IPS-18c (cell line): Measurements from ENCODE around the gene UBE2H.

Source experiments
- H3K4me3 ChIP-seq: 2 replicates; pipeline ENCODE4 v1.7.0; 2013; ENCODE audit warnings: low read depth, mild to moderate bottlenecking, low read length, moderate library complexity; ENCODE audit not compliant: insufficient read depth
- H3K9me3 ChIP-seq: one replicate; pipeline ENCODE4 v1.6.1; 2013; ENCODE audit warnings: mild to moderate bottlenecking, low read length, moderate library complexity; ENCODE audit not compliant: control insufficient read depth, insufficient read depth

The UBE2H gene

GRCh38 chr7:129952086-129952652, 591 bp downstream of the UBE2H start:
- H3K9me3 ChIP-seq = no peaks in the 10 kb centered on the region
- peak overlapping the region; percentile 75 for H3K4me3 ChIP-seq

GRCh38 chr7:129951226-129952085, 1.3 kb downstream of the UBE2H start:
- H3K9me3 ChIP-seq = no peaks in the 10 kb centered on the region
- peak overlapping the region; percentile 75 for H3K4me3 ChIP-seq

DNA sequence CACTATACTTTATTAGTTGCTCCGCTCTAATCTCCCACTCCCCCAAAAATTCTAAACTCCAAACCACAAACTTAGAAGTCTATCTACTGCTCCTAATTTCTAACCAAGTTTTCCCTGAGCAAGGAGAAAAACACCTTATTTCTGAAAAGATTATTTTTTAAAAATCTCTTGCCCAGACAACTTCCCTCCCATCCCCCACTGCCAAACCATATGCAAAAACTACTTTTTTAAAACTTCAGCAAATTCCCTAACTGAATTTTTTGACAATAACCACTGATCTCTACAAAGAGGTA, 1.9 kb downstream of the UBE2H start:
- H3K4me3 ChIP-seq = peak overlapping the region; percentile 75

GRCh38 chr7:129950191-129950932, 2.4 kb downstream of the UBE2H start:
- peak overlapping the region; percentile 75 for H3K4me3 ChIP-seq

More for the DNA sequence above, 1.9 kb downstream of the UBE2H start:
- no peaks in the 10 kb centered on the region for H3K9me3 ChIP-seq

DNA sequence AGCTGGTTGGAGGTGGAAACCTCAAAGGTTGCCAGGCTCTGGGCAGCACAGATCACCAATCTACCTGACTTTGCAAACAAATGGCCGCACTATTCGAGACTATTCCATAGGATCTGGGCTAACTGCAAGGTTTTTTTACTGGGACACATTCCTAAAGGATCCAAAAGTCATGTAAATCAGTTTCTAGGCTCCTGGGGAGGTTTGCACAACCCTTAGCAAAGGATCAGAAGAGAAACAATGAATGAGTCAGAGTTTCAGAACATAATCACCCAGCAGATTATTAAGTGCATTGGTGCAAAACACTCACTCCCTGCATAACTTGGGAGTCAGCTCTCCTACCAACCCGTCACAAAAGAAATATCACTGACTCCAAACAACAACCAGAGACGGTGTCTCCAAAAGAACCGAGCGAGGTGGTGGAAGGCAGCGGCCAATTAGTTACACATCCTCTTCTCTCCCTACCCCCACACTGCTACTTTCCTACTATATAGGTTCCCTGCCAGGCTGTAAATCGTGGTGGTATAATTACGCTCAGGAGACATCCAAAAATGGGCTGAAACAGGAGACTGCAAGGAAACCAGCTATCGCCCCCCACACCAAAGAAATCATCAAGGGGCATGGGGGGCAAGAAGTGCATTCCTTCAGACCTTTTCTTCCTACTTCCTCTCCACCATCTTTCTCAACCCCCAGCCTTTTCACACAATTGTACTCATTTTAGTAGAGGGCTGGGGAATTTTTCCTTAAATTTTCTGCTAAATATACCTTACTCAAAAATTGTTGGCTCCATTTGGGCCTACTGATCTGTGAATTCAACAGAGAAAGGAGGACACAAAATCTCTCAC, 3.2 kb downstream of the UBE2H start:
- Histone ChIP-seq H3K9me3 (no peaks in the 10 kb centered on the region), H3K4me3 (peak overlapping the region; percentile 75)

More at GRCh38 chr7:129950191-129950932, 2.4 kb downstream of the UBE2H start:
- H3K9me3 ChIP-seq = no peaks in the 10 kb centered on the region

- H3K4me3 ChIP-seq = peak overlapping the region; percentile 75
- H3K9me3 ChIP-seq = no peaks in the 10 kb centered on the region
Observed at GRCh38 chr7:129948877-129949291, 3.9 kb downstream of the UBE2H start.

- H3K9me3 ChIP-seq = no peaks in the 10 kb centered on the region
- no peak overlapping the region for H3K4me3 ChIP-seq
Observed at GRCh38 chr7:129948338-129948737, 4.4 kb downstream of the UBE2H start.

- no peaks in the 10 kb centered on the region for H3K9me3 ChIP-seq
- no peak overlapping the region for H3K4me3 ChIP-seq
Observed at GRCh38 chr7:129947701-129948100, 5.1 kb downstream of the UBE2H start.

- Histone ChIP-seq H3K9me3 (no peaks in the 10 kb centered on the region), H3K4me3 (no peak overlapping the region)
Observed at GRCh38 chr7:129947049-129947448, 5.7 kb downstream of the UBE2H start.

- Histone ChIP-seq H3K4me3 (no peak overlapping the region), H3K9me3 (no peaks in the 10 kb centered on the region)
Observed at GRCh38 chr7:129946282-129946681, 6.5 kb downstream of the UBE2H start.

DNA sequence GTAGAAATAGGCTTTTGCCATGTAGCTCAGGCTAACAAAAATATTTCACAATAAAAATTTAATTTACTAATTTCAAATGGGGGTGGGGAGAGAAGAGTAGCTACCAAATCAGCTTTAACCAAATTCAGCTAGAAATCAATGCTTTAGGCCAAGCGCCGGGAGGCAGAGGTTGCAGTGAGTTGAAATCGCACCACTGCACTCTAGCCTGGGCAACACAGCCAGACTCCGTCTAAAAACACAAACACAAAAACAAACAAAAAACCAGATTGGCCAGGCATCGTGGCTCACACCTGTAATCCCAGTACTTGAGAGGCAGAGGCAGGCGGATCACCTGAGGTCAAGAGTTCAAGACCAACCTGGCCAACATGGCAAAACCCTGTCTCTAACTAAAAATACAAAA, 9.4 kb downstream of the UBE2H start:
- Histone ChIP-seq H3K4me3 (no peak overlapping the region), H3K9me3 (no peaks in the 10 kb centered on the region)

DNA sequence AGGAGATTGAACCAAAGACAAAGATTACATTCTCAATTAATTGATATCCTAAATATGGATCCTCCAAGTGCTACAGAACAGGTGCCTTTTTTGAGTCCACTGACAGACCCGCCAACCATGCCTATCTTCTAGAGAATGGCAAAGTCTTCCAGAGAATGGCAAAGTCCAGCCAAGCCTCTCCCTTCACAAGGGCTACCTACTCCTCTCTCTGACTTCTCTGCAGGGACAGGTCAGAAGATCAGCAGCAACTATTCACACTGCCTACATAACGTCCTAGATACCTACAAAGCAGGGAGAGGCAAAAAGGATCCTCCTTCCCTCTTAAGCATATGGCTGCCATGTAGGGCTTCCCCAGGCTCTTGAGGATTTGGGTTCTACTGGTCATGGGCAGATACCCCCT, 12.4 kb downstream of the UBE2H start:
- Histone ChIP-seq H3K4me3 (no peak overlapping the region), H3K9me3 (no peaks in the 10 kb centered on the region)

DNA sequence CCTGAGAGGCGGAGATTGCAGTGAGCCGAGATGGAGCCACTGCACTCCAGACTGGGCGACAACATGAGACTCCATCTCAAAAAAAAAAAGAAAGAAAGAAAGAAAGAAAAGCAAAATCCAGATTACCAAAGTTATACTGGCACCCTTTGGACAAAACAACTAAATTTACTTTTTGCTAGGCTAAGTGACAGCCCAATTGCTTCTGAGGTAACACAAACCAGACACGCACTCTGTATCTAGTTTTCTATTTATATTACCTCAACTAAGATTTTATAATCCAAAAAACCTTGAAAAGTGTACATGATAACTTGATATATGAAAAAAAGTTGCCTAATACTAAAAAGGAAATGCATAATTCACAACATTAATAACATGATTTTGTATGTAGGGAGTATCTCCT, 12.9 kb downstream of the UBE2H start:
- Histone ChIP-seq H3K9me3 (no peaks in the 10 kb centered on the region), H3K4me3 (no peak overlapping the region)

GRCh38 chr7:129933627-129934026, 19.1 kb downstream of the UBE2H start:
- no peak overlapping the region for H3K4me3 ChIP-seq
- H3K9me3 ChIP-seq = no peaks in the 10 kb centered on the region

GRCh38 chr7:129926618-129927017, 26.1 kb downstream of the UBE2H start:
- no peaks in the 10 kb centered on the region for H3K9me3 ChIP-seq

GRCh38 chr7:129925416-129926002, 27.3 kb downstream of the UBE2H start:
- Histone ChIP-seq H3K4me3 (no peak overlapping the region), H3K9me3 (no peaks in the 10 kb centered on the region)

More at GRCh38 chr7:129926618-129927017, 26.1 kb downstream of the UBE2H start:
- H3K4me3 ChIP-seq = no peak overlapping the region

GRCh38 chr7:129924602-129925001, 28.2 kb downstream of the UBE2H start:
- no peaks in the 10 kb centered on the region for H3K9me3 ChIP-seq
- no peak overlapping the region for H3K4me3 ChIP-seq
